Erythroblast (primary cell): ENCODE data around the gene SCG2.
"Not testable (repeated sequence)": the region's sequence is repeated elsewhere in the genome, so short reads cannot be mapped to it uniquely, and the experiment has no call there.

Experiments
- GATA1 ChIP-seq: IDR thresholded peaks from 2 replicates; pipeline ENCODE4 v1.6.1; 2011; ENCODE audit warnings: low read depth, mild to moderate bottlenecking, control low read depth, low read length, moderate library complexity
- POLR2A ChIP-seq: IDR thresholded peaks from 2 replicates; pipeline ENCODE4 v1.6.1; 2011; ENCODE audit warnings: mild to moderate bottlenecking, low read length

- not testable (repeated sequence) for TF ChIP-seq POLR2A, GATA1
These were observed 9.5 kb downstream of the SCG2 start for GRCh38 chr2:223592689-223593088.
